Nephron (organoid): Measurements from ENCODE around the gene SPPL2B.

Source experiments
- H3K27ac Mint-ChIP-seq, 3 experiments: 2 replicates each; pipeline ENCODE4 v1.8.0; 2020; ENCODE audit warnings: mixed read lengths in 3 of 3, mild to moderate bottlenecking in 2 of 3, moderate library complexity in 1 of 3
- H3K27me3 Mint-ChIP-seq: 2 replicates; pipeline ENCODE4 v1.8.0; 2021; ENCODE audit warnings: low read depth, mild to moderate bottlenecking, moderate library complexity, mixed read lengths
- H3K36me3 Mint-ChIP-seq: 2 replicates; pipeline ENCODE4 v1.8.0; 2020; ENCODE audit warnings: low read depth, mixed read lengths
- H3K4me1 Mint-ChIP-seq: 2 replicates; pipeline ENCODE4 v1.8.0; 2020; ENCODE audit warnings: mixed read lengths
- H3K4me3 Mint-ChIP-seq, 3 experiments: 2 replicates each; pipeline ENCODE4 v1.8.0; 2020; ENCODE audit warnings: mild to moderate bottlenecking in 3 of 3, mixed read lengths in 3 of 3, moderate library complexity in 2 of 3
- H3K9me3 Mint-ChIP-seq: 2 replicates; pipeline ENCODE4 v1.8.0; 2020; ENCODE audit warnings: mixed read lengths
- TF ChIP-seq, protein P1 (sequence below), 3 experiments: fragments of 200-600 bp; sonication (generic); IDR thresholded peaks; one replicate each; pipeline ENCODE4 v1.5.0; 2021; ENCODE audit warnings: antibody characterized with exemption in 3 of 3; ENCODE audit not compliant: unreplicated experiment in 3 of 3

The SPPL2B gene

DNA sequence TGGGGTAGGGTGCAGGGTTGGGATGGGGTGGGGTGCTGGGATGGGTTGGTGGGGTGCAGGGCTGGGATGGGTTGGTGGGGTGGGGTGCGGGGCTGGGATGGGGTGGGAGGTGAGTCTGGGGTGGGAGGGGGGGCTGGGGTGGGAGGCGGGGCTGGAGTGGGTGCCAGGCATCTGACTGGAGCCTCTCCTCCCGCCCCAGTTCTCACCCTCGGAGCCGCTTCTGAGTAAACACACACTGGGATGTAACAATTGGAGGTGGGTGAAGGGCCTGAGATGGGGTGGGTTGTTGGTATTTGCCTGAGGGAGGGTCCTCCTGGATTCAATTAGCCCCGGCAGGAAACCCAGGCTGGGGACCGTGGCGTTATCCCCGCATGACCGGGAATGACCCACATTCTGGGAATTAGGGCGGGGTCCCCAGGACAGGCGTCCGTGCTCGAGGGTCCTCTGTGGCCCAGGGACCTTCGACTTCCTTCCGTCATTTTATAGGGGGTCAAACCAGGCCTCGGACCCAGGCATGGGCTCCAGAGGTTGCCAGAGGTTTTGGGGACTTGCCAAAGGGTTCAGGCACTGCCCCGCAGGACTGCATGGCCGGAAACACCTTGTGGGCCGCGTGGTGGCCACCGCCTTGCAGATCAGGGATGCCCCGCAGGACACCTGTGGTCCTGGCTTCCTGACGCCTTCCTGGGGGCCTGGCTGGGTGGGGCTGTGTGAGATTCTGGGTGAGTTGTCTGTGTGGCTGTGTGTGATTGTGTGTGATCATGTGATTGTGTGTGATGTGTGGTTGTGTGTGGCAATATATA, 33.0 kb downstream of the SPPL2B start:
- Mint-ChIP-seq H3K27me3 (peaks cover 35% of the 10 kb centered on the region), H3K4me1 (peaks cover 8% of the 10 kb centered on the region), H3K9me3 (no peaks in the 10 kb centered on the region), H3K4me3 (no peak overlapping the region), H3K36me3 (no peaks in the 10 kb centered on the region), H3K27ac (no peak overlapping the region)
- TF ChIP-seq, protein P1, sequence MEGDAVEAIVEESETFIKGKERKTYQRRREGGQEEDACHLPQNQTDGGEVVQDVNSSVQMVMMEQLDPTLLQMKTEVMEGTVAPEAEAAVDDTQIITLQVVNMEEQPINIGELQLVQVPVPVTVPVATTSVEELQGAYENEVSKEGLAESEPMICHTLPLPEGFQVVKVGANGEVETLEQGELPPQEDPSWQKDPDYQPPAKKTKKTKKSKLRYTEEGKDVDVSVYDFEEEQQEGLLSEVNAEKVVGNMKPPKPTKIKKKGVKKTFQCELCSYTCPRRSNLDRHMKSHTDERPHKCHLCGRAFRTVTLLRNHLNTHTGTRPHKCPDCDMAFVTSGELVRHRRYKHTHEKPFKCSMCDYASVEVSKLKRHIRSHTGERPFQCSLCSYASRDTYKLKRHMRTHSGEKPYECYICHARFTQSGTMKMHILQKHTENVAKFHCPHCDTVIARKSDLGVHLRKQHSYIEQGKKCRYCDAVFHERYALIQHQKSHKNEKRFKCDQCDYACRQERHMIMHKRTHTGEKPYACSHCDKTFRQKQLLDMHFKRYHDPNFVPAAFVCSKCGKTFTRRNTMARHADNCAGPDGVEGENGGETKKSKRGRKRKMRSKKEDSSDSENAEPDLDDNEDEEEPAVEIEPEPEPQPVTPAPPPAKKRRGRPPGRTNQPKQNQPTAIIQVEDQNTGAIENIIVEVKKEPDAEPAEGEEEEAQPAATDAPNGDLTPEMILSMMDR (IDR thresholded peaks at IDR 0.05; ENCODE audit: unreplicated experiment in 3 of 3): no peak

DNA sequence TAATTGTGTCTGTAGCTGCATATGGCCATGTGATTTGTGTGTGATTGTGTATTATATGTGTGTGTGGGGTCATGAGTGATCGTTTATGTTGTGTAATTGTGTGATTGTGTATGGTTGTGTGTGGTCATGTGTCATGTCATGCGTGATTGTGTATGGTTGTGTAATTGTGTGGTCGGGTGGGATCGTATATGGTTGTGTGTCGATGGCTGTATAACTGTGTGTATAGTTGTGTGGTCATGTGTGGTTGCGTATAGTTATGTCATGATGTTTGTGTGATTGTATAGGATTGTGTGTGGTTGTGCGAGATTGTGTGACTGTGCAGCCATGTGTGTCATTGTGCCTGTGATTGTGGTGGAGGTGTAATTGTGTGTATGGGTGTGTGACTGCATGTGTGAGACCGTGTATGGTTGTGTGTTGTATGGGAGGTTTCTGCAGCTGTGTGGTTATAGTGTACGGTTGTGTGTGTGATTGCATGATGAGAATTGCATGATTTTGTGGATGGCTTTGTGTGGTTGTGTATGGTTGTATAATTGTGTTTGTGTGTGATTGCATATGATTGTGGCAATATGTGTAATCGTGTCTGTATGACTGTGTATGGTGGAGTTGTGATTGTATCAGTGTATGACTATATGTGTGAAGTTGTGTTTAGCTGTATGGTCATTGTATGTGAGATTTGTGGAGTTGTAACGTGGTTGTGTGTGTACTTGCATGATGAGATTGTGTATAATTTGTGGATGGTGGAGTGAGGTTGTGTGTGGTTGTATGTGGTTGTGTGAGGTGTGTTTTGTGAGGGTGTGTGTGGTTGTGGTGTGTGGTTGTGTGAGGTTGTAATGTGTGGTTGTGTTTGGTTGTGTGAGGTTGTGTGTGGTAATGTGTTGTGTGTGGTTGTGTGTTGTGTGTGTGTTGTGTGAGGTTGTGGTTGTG, 33.8 kb downstream of the SPPL2B start:
- TF ChIP-seq, protein P1 (IDR thresholded peaks at IDR 0.05; ENCODE audit: unreplicated experiment in 3 of 3): no peak
- Mint-ChIP-seq H3K27me3 (peaks cover 30% of the 10 kb centered on the region), H3K9me3 (no peaks in the 10 kb centered on the region), H3K36me3 (no peaks in the 10 kb centered on the region), H3K4me3 (no peak overlapping the region), H3K4me1 (peaks cover 8% of the 10 kb centered on the region), H3K27ac (no peak overlapping the region)

- TF ChIP-seq, protein P1 (IDR thresholded peaks at IDR 0.05; ENCODE audit: unreplicated experiment in 3 of 3): no peak
- no peaks in the 10 kb centered on the region for H3K36me3 Mint-ChIP-seq
- H3K27me3 Mint-ChIP-seq: peaks cover 30% of the 10 kb centered on the region
- H3K9me3 Mint-ChIP-seq: no peaks in the 10 kb centered on the region
- H3K4me3 Mint-ChIP-seq: no peak overlapping the region
- no peak overlapping the region for H3K27ac Mint-ChIP-seq
- peaks cover 8% of the 10 kb centered on the region for H3K4me1 Mint-ChIP-seq
Observed at GRCh38 chr19:2362970-2363300, 34.5 kb downstream of the SPPL2B start.

GRCh38 chr19:2363419-2363818, 34.9 kb downstream of the SPPL2B start:
- Mint-ChIP-seq H3K4me3 (no peak overlapping the region), H3K27me3 (peaks cover 30% of the 10 kb centered on the region), H3K36me3 (no peaks in the 10 kb centered on the region), H3K4me1 (peaks cover 8% of the 10 kb centered on the region), H3K9me3 (peaks cover 5% of the 10 kb centered on the region), H3K27ac (no peak overlapping the region)
- TF ChIP-seq, protein P1 (IDR thresholded peaks at IDR 0.05; ENCODE audit: unreplicated experiment in 3 of 3): no peak

- TF ChIP-seq, protein P1 (IDR thresholded peaks at IDR 0.05; ENCODE audit: unreplicated experiment in 3 of 3): no peak
- peak overlapping the region in 1 of 3 experiments; percentile 5 for H3K4me3 Mint-ChIP-seq
- H3K4me1 Mint-ChIP-seq: peaks cover 8% of the 10 kb centered on the region
- H3K9me3 Mint-ChIP-seq: peaks cover 5% of the 10 kb centered on the region
- H3K27me3 Mint-ChIP-seq: peaks cover 18% of the 10 kb centered on the region
- H3K36me3 Mint-ChIP-seq: no peaks in the 10 kb centered on the region
- peak overlapping the region; percentile 7 to 89 (median 42) for H3K27ac Mint-ChIP-seq
Observed at GRCh38 chr19:2365201-2365970, 36.9 kb downstream of the SPPL2B start.
